ELR (cell line): ENCODE data around the gene MACROD2.
"Not testable (repeated sequence)": the region's sequence is repeated elsewhere in the genome, so short reads cannot be mapped to it uniquely, and the experiment has no call there.

Experiments
- DNase-seq: peaks from one replicate; pipeline ENCODE4 v3.0.0-alpha.2; 2015; ENCODE audit warnings: low read depth

The MACROD2 gene

DNA sequence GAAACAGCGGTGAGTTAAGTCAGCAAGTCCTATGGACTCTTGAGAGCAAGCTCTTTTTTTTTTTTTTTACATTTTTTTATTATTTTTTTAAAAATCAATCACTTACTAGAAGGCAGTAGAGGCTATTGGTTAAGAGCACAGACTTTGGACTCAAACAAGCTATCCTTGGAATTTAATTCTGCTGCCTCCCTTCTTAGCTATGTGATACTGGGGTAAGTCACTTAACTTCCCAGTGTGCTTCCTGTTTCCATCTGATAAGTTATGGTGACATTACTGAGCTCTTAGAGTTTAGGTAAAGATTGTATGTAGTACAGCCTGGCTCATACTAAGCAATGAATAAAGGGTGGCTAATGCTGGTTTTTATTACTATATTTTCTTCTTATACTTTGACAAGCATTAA lies 1112.6 kb downstream of the MACROD2 start:
- DNase-seq: no peak

DNA sequence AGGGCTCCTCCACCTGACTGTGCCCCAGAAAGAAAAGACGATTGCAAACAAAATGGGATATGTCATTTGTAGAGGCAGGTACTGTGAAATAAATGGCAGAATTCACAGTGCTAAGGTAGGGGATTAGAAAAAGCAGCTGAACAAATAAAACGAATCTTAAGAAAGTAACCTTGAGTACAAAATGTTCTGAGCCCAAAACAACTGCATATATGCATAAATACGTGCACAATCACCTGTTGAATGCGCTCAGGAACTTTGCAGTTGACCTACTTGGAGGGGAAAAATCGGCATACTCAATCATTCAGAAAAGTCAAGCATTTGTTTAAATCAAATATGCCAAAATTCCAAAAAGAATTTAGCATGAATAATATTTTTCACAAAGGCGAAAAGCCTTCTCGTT lies 1114.2 kb downstream of the MACROD2 start:
- no peak for DNase-seq

GRCh38 chr20:15111654-15112053 lies 1116.3 kb downstream of the MACROD2 start:
- DNase-seq: no peak

- no peak for DNase-seq
Measured at GRCh38 chr20:15113144-15113773, 1117.9 kb downstream of the MACROD2 start.

GRCh38 chr20:15119852-15120487 lies 1124.7 kb downstream of the MACROD2 start:
- no peak for DNase-seq

GRCh38 chr20:15122613-15123012 lies 1127.3 kb downstream of the MACROD2 start:
- DNase-seq: no peak

DNA sequence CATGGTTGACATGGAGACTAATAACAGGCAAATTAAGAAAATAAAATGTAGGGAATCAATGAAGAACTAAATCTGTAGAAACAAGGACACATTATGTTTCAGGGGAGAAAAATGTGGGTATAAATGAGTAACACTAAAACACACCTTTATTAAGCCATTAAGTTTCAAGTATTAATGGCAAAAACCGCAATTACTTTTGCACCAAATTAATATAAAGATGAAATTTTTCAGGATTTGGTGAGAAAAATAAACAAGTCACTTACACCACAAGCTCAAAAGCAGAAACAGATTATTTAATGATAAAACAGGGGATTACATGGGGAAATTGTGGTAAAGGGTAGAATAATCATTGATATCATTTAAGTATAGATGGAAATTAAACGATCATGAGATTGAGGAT lies 1135.9 kb downstream of the MACROD2 start:
- DNase-seq: no peak

- no peak for DNase-seq
Measured at GRCh38 chr20:15138548-15139126, 1143.3 kb downstream of the MACROD2 start.

GRCh38 chr20:15139522-15139921 lies 1144.2 kb downstream of the MACROD2 start:
- no peak for DNase-seq

GRCh38 chr20:15140286-15140685 lies 1145.0 kb downstream of the MACROD2 start:
- DNase-seq: no peak

GRCh38 chr20:15140940-15141339 lies 1145.6 kb downstream of the MACROD2 start:
- not testable (repeated sequence) for DNase-seq

GRCh38 chr20:15141861-15142260 lies 1146.5 kb downstream of the MACROD2 start:
- DNase-seq: no peak

DNA sequence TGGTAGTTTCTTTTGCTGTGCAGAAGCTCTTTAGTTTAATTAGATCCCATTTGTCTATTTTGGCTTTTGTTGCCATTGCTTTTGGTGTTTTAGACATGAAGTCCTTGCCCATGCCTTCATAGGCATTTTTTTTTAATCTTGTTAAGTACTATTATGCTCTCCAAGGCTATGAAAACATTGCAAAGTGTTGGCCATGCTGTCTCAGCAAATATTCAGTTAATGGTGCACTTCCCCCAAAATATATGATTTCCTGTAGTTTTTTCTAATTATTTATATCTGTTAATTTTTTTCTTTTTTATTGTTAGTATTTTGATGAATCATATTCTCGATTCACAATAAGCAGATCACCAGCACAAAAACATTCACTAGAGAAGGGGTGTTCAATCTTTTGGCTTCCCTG lies 1148.2 kb downstream of the MACROD2 start:
- DNase-seq: no peak

DNA sequence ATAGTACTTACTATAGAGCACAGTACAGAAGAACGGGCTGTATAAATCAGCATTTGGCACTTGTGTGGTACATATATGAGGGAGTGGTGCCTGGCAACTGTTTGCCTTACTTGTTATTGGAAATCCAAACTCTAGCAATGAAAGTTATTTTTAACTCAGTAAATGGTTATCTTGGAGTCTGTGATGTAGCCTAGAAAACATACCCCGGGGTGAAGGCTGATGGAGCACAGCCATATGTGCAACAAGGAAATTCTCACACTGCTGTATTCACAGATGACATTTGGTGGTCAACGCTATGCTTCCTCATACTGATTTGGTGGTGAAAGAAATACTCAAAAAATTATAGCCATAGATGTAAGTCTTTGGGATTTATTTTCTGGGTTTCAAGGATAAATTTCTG lies 1149.6 kb downstream of the MACROD2 start:
- DNase-seq: no peak

GRCh38 chr20:15146948-15147347 lies 1151.6 kb downstream of the MACROD2 start:
- no peak for DNase-seq

GRCh38 chr20:15154070-15154469 lies 1158.8 kb downstream of the MACROD2 start:
- DNase-seq: no peak

GRCh38 chr20:15155848-15156401 lies 1160.6 kb downstream of the MACROD2 start:
- no peak for DNase-seq

DNA sequence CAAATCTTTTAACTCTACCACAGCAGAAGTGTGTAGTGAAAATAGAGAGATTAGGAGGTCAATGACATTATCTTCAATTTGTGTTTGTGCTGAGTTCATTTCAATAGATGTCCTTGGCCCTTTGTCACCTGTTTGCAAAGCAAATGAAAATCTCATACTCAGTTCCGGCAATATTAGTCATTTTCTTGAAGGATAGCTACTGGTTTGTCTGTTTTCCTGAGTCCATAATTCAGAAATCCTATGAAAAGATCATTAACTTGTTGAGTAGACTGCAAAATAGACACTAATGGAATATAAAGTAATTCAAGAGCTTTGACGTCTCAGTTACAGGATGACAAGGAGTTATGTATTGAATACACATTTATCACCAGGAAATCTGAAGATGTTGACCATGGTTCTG lies 1163.2 kb downstream of the MACROD2 start:
- DNase-seq: no peak

DNA sequence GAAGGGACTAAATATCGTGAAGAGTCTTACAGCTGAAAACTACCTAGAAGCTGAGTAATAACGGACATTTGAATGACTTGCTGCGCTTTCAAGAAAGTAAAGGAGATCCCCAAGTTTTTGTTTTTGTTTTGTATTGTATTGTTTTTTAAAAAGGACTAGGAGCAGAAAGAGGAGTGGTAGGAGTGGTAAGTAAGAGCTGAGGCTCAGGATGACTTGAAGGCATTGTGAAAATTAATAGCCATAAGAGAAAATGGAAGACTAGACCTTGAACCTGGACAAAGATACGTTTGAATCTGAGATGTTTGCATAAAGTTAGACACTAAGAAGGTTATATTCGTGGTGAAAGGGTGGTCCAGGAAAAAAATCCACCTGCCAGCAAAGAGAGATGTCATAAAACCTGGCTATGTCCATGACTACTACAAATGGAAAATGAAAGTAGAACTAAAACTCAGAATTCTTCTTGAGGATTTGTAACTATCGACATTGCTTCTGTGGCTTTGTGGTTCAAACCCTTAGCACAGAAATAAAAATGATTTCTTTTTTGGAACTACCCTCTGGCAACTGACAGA lies 1166.8 kb downstream of the MACROD2 start:
- DNase-seq: no peak

DNA sequence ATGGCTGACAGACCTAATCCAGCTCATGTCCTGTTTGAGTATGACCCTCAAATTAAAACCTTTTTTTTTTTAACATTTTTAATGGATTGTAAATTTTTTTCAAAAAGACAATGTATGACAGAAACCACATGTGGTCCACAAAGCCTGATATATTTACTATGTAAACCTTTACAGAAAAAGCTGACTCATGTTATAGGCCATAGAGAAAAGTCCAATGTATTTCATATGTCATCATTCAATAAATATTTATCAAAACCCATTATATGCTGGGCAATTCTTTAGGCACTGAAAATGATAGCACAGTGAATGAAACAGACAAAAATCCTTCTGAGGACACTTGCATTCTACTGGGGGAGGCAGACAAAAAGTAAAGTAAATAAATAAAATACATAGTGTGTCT lies 1168.3 kb downstream of the MACROD2 start:
- DNase-seq: no peak

- DNase-seq: no peak
Measured at GRCh38 chr20:15164726-15165125, 1169.4 kb downstream of the MACROD2 start.

DNA sequence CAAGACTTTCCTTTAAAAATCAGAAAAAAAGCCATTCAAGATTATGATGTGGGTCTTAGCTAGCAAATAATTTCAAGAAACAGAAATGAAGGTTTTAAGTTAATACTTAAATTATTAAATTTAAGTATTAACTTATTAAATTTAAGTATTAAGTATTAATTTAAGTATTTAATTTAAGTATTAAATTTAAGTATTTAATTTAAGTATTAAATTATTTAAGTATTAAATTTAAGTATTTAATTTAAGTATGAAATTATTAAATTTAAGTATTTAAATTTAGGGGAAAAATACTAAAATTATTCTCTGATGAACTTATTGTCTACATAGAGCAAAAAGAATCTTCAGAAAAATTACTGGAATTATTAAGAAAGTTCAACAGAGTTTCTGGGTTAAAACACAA lies 1171.4 kb downstream of the MACROD2 start:
- DNase-seq: no peak

DNA sequence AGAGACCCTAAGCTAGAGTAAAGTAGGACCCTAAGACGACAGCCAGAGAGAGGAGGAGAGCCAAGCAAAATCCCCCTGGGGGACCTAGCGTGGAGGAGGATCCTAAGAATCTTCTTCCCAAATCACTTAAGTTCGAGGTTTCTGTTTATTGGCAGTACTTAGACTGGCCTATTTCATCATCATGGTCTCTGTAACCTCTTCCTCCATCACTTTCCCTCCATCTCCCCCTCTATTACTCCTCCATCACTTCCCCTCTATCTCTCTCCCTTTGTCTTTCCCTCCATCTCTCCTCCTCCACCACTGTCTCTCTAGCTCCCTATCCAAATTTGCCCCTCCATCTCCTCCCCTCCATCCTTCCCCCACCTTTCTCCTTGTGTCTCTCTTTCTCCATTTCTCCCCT lies 1175.7 kb downstream of the MACROD2 start:
- no peak for DNase-seq
